Measurements from ENCODE around the gene OTX2.

Gene OTX2

DNA sequence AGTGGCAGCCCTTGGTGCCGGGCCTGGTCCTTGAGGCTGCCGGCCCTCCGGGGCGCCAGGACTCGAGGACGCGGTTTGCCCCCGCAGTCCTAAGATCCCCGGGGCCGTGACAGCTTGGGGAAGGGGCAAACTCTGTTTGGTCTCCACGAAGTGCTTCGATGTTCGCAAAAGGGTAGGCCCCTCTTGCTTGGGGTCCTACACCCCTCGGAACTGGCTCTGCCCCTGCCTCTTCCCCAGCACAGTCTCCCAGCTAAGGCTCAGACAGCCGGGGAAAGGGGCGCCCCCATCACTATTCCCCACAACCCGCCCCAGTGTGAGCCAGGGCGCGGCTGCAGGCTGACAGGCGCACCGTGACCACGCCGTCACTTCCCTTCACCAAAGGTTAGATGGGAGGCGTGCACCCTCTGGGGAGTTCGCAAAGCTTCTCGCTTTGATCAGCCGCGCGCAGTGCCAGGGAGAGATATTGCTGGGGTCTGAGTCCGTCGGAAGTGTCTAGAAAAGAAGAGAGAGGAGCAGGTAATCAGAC, 7.2 kb upstream of the OTX2 start:
- Histone ChIP-seq H3K4me3 (peak overlapping the region; percentile 76), H3K9me3 (no peaks in the 10 kb centered on the region), H3K4me1 (peaks cover 50% of the 10 kb centered on the region), H3K27me3 (ENCODE audit: low read depth) (no peaks in the 10 kb centered on the region), H3K36me3 (replicated peaks) (no peaks in the 10 kb centered on the region)
- in situ Hi-C loops (cut with MboI; ENCODE audit: low sequenced_read_pairs), result loop anchor here (5.0 to 25.0 kb wide), 3 partner anchors 75 to 370 kb away; no protein-coding TSS in a partner anchor
- peak; percentile 71 to 83 for DNase-seq (ENCODE audit: low spot score in 2 of 2)

DNA sequence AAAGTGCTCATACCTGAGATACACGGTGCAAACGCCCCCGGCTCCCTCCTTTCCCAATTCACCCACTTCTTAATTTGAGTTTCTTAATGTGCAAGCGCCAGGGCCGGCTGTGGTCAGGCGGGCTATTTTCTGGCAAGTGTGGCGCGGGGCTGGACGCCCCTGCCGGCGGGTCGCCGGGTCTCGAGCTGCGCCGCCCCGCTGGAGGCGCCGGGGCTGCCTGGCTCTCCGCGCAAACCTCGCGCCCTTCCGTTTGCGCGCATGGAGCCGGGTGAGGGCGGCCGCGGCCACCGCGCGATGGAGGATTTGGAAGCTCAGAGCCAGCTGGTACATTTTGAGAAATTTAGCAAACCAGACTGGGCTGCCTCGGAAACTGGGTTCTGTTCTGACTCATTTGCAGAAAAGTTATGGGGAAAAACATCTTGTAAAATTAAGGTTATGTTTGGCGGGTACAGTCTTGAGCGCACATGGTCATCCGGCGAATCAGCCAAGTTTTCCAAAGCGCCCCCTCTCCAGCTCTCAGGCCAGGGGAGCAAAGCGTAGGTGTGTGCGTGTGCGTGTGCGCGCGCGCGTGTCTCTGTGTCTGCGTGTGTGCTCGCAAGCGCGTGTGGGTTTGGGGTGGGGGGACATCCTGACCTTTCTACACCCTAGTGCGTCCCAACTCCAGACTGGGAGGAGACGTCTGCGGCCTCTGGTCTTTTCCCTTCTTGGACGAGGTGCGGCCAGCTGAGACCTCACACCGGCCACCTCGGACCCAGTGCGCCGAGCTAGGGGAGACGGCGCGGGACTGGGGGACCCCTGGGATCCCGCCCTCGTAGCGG, 6.5 kb upstream of the OTX2 start:
- DNase-seq (ENCODE audit: low spot score in 2 of 2), result peak in 1 of 2 experiments; percentile 63
- Histone ChIP-seq H3K4me1 (peaks cover 47% of the 10 kb centered on the region), H3K4me3 (peak overlapping the region; percentile 76), H3K27me3 (ENCODE audit: low read depth) (no peaks in the 10 kb centered on the region), H3K9me3 (no peaks in the 10 kb centered on the region), H3K36me3 (replicated peaks) (no peaks in the 10 kb centered on the region)
- in situ Hi-C loops (cut with MboI; ENCODE audit: low sequenced_read_pairs), result loop anchor here (5.0 to 25.0 kb wide), 3 partner anchors 76 to 371 kb away; no protein-coding TSS in a partner anchor

GRCh38 chr14:56815745-56816144, 5.5 kb upstream of the OTX2 start:
- peak overlapping the region; percentile 76 for H3K4me3 ChIP-seq
- DNase-seq (ENCODE audit: low spot score in 2 of 2), result peak in 1 of 2 experiments; percentile 53
- no peaks in the 10 kb centered on the region for H3K36me3 ChIP-seq (replicated peaks)
- in situ Hi-C loops (cut with MboI; ENCODE audit: low sequenced_read_pairs), result loop anchor here (5.0 to 25.0 kb wide), 3 partner anchors 77 to 372 kb away; no protein-coding TSS in a partner anchor
- H3K4me1 ChIP-seq, result peaks cover 40% of the 10 kb centered on the region
- no peaks in the 10 kb centered on the region for H3K27me3 ChIP-seq (ENCODE audit: low read depth)
- no peaks in the 10 kb centered on the region for H3K9me3 ChIP-seq

GRCh38 chr14:56814969-56815700, 4.9 kb upstream of the OTX2 start:
- peak in 1 of 2 experiments; percentile 91 for DNase-seq (ENCODE audit: low spot score in 2 of 2)
- Histone ChIP-seq H3K9me3 (no peaks in the 10 kb centered on the region), H3K36me3 (replicated peaks) (peaks cover 1% of the 10 kb centered on the region), H3K27me3 (ENCODE audit: low read depth) (no peaks in the 10 kb centered on the region), H3K4me3 (peak overlapping the region; percentile 76), H3K4me1 (peaks cover 38% of the 10 kb centered on the region)
- in situ Hi-C loops (cut with MboI; ENCODE audit: low sequenced_read_pairs), result loop anchor here (5.0 to 25.0 kb wide), 3 partner anchors 77 to 372 kb away; no protein-coding TSS in a partner anchor

GRCh38 chr14:56814519-56814959, 4.3 kb upstream of the OTX2 start:
- peak; percentile 79 to 85 for DNase-seq (ENCODE audit: low spot score in 2 of 2)
- Histone ChIP-seq H3K36me3 (replicated peaks) (peaks cover 7% of the 10 kb centered on the region), H3K4me3 (peak overlapping the region; percentile 76), H3K9me3 (no peaks in the 10 kb centered on the region), H3K27me3 (ENCODE audit: low read depth) (no peaks in the 10 kb centered on the region), H3K4me1 (peaks cover 32% of the 10 kb centered on the region)
- in situ Hi-C loops (cut with MboI; ENCODE audit: low sequenced_read_pairs), result loop anchor here (10.0 to 25.0 kb wide), 2 partner anchors 230 to 373 kb away; no protein-coding TSS in a partner anchor

DNA sequence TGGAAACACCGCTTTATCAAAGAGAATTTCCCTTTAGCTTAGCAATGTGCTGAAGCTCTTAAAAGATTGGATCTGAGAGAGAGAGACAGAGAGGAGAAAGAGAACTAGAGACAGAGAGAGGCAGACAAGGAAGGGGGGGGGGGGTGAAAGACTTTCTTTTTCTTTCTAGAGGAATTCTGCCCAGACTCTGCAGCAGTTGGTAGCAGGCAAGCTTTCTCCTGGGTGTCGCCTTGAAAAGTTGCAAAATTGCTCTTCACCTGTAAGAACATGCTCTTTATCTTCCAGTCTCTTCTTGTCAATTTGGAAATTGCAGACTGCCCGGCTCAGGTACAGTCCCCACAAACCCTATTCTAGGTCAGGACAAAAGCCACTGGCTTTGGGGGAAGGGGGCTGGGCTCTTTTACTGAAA, 2.9 kb upstream of the OTX2 start:
- Histone ChIP-seq H3K4me3 (peak overlapping the region; percentile 76), H3K9me3 (no peaks in the 10 kb centered on the region), H3K27me3 (ENCODE audit: low read depth) (no peaks in the 10 kb centered on the region), H3K4me1 (peaks cover 18% of the 10 kb centered on the region), H3K36me3 (replicated peaks) (peaks cover 21% of the 10 kb centered on the region)
- in situ Hi-C loops (cut with MboI; ENCODE audit: low sequenced_read_pairs), result loop anchor here (10.0 to 25.0 kb wide), 2 partner anchors 228 to 374 kb away; no protein-coding TSS in a partner anchor
- DNase-seq (ENCODE audit: low spot score in 2 of 2), result peak in 1 of 2 experiments; percentile 65

GRCh38 chr14:56812364-56813141, 2.3 kb upstream of the OTX2 start:
- Histone ChIP-seq H3K4me1 (peaks cover 13% of the 10 kb centered on the region; the same call in 1 of the 2 replicates), H3K27me3 (ENCODE audit: low read depth) (no peaks in the 10 kb centered on the region), H3K9me3 (no peaks in the 10 kb centered on the region), H3K4me3 (peak overlapping the region; percentile 76), H3K36me3 (replicated peaks) (peaks cover 27% of the 10 kb centered on the region)
- no peak for DNase-seq (ENCODE audit: low spot score in 2 of 2)
- in situ Hi-C loops (cut with MboI; ENCODE audit: low sequenced_read_pairs), result loop anchor here (10.0 to 25.0 kb wide), 2 partner anchors 228 to 375 kb away; no protein-coding TSS in a partner anchor

DNA sequence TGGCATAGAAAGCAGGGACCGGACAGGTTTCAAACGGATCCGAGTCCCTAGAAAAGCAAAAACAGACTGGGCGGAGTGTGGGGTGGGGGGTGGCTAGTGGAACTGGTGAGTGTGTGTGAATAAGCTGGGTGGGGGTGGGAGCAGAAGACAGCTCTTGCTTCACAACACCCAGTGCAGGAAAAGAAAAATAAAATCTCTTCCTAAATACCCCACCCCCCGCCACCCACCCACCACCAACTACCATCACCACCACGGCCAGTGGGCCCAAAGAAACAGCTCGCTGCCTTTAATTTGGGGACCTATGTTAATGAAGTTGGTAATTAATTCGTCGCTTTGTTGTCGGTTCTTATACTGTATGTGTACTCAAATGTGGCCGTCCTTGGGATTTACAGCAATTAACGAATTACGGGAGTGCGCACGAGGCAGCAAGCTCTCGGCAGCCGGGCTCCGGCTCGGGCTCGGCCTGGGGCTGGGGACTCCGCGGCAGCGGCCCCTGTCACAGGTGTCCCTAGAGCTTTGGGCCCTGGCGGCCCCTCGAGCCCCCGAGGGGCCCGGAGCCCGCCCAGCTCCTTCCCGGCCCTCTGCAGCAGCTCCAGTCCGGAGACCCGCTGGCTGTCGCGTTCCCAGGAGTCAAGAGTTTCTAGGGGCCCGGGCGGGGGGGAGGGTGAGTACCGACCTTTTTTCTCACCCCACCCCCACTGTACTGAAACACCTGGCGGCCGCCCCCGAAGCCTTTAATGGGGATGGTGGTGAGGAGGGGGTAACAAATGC, 1.5 kb upstream of the OTX2 start:
- H3K36me3 ChIP-seq (replicated peaks), result peaks cover 35% of the 10 kb centered on the region
- H3K27me3 ChIP-seq (ENCODE audit: low read depth), result no peaks in the 10 kb centered on the region
- H3K9me3 ChIP-seq, result no peaks in the 10 kb centered on the region
- in situ Hi-C loops (cut with MboI; ENCODE audit: low sequenced_read_pairs), result loop anchor here (10.0 to 25.0 kb wide), 2 partner anchors 227 to 376 kb away; no protein-coding TSS in a partner anchor
- H3K4me3 ChIP-seq, result peak overlapping the region; percentile 76
- peaks cover 13% of the 10 kb centered on the region; the same call in 1 of the 2 replicates for H3K4me1 ChIP-seq
- peak; percentile 69 to 79 for DNase-seq (ENCODE audit: low spot score in 2 of 2)

- peaks cover 12% of the 10 kb centered on the region; the same call in 1 of the 2 replicates for H3K4me1 ChIP-seq
Observed at GRCh38 chr14:56810836-56811592, 735 bp upstream of the OTX2 start.

DNA sequence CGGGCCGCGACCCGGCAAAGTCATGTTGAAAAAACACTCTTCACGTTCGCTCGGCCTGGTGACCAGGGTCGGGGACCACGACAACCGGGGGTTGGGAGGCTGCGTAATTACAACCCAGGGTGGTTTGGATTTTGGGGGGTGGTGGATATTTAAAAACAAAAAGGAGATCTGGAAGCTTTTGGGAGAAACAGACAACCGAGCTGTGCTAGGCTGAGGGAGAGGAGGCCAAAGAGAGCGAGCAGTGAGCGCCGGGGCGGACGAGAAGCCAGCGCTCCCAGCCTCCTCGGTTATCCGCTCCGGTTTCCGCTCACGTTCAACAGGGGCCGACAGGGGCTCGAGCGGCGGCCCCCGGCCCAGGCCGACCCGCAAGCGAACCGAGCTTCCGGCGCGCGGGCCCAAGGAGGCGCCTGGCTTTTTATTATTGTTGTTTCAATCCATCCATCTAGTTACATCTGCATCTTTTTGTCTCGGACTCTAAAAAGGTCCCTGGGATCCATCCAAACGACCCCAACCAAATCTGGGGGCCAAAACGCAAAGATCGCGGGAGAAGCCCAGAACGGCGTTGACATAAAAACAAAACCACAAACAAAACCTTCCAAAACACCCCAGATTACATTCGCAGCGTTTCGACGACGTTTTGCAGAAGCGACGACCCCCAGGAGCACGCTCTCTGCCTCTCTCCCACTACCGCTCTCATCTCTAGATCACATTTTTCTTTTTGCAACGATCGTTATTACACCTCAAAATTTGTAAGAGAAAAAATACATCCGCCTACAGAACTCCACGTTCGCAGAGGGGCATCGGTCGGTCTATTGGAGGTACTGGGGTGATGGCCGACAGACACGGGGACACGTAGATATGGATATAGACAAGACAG, 771 bp downstream of the OTX2 start:
- Histone ChIP-seq H3K27me3 (ENCODE audit: low read depth) (no peaks in the 10 kb centered on the region), H3K9me3 (no peaks in the 10 kb centered on the region), H3K36me3 (replicated peaks) (peaks cover 55% of the 10 kb centered on the region), H3K4me1 (peaks cover 18% of the 10 kb centered on the region), H3K4me3 (peak overlapping the region; percentile 76)
- DNase-seq (ENCODE audit: low spot score in 2 of 2), result no peak
- in situ Hi-C loops (cut with MboI; ENCODE audit: low sequenced_read_pairs), result loop anchor here (10.0 to 25.0 kb wide), 3 partner anchors 155 to 378 kb away; no protein-coding TSS in a partner anchor

More at GRCh38 chr14:56810836-56811592, 735 bp upstream of the OTX2 start:
- no peaks in the 10 kb centered on the region for H3K27me3 ChIP-seq (ENCODE audit: low read depth)
- in situ Hi-C loops (cut with MboI; ENCODE audit: low sequenced_read_pairs), result loop anchor here (10.0 to 25.0 kb wide), 2 partner anchors 226 to 376 kb away; no protein-coding TSS in a partner anchor
- no peaks in the 10 kb centered on the region for H3K9me3 ChIP-seq
- peak in 1 of 2 experiments; percentile 54 for DNase-seq (ENCODE audit: low spot score in 2 of 2)
- H3K4me3 ChIP-seq, result peak overlapping the region; percentile 76
- peaks cover 42% of the 10 kb centered on the region for H3K36me3 ChIP-seq (replicated peaks)
